Ishikawa (cell line): ENCODE data around the gene NHS.

Source experiments
- CEBPB ChIP-seq: IDR thresholded peaks from 2 replicates; pipeline ENCODE4 v1.6.1; 2012
- CREB1 ChIP-seq: IDR thresholded peaks from 2 replicates; pipeline ENCODE4 v1.6.1; 2012; ENCODE audit warnings: low read depth
- EGR1 ChIP-seq: IDR thresholded peaks from 2 replicates; pipeline ENCODE4 v1.6.1; 2012
- EP300 ChIP-seq: IDR thresholded peaks from 2 replicates; pipeline ENCODE4 v1.6.1; 2012; ENCODE audit warnings: borderline replicate concordance
- FOXM1 ChIP-seq: IDR thresholded peaks from 2 replicates; pipeline ENCODE4 v1.6.1; 2012; ENCODE audit warnings: low read depth, borderline replicate concordance
- RAD21 ChIP-seq: IDR thresholded peaks from 2 replicates; pipeline ENCODE4 v1.6.1; 2012; ENCODE audit warnings: low read depth
- TAF1 ChIP-seq: IDR thresholded peaks from 2 replicates; pipeline ENCODE4 v1.6.1; 2012; ENCODE audit warnings: low read depth, mild to moderate bottlenecking
- TCF12 ChIP-seq: IDR thresholded peaks from 2 replicates; pipeline ENCODE4 v1.6.1; 2012; ENCODE audit warnings: low read depth
- TEAD4 ChIP-seq: IDR thresholded peaks from 2 replicates; pipeline ENCODE4 v1.6.1; 2012
- YY1 ChIP-seq: IDR thresholded peaks from 2 replicates; pipeline ENCODE4 v1.6.1; 2012; ENCODE audit warnings: low read depth
- ZBTB7A ChIP-seq: IDR thresholded peaks from 2 replicates; pipeline ENCODE4 v1.6.1; 2012; ENCODE audit warnings: low read depth
- TF ChIP-seq, protein P1 (sequence below): IDR thresholded peaks from 2 replicates; pipeline ENCODE4 v1.6.1; 2012
- TF ChIP-seq, protein P2 (sequence below): IDR thresholded peaks from 2 replicates; pipeline ENCODE4 v1.6.1; 2012; ENCODE audit warnings: low read depth, mild to moderate bottlenecking

DNA sequence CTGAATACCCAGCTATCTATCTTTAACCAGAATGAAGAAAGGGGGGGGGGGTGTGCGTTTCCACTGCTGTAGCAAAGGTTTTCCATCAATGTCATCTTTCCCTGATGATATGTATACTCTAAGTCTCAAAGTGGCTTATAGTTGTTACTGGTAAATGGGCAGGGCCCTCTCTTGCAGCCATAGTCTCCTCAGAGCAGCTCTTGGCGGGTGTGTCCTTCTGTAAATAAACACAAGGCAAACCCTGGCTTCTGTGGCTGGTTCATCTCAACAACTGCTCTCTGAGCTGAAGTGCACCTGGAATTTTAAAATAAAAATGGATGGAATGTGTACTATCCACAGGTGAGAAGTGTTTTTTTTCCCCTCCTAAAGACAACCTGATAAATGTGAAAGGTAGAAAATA lies 304.8 kb downstream of the NHS start:
- TF ChIP-seq TAF1: no peak
- no peak for TF ChIP-seq RAD21
- TF ChIP-seq, protein P1, sequence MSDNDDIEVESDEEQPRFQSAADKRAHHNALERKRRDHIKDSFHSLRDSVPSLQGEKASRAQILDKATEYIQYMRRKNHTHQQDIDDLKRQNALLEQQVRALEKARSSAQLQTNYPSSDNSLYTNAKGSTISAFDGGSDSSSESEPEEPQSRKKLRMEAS: no peak
- TF ChIP-seq TEAD4: no peak
- TF ChIP-seq CREB1: no peak
- no peak for TF ChIP-seq EP300
- TF ChIP-seq, protein P2, sequence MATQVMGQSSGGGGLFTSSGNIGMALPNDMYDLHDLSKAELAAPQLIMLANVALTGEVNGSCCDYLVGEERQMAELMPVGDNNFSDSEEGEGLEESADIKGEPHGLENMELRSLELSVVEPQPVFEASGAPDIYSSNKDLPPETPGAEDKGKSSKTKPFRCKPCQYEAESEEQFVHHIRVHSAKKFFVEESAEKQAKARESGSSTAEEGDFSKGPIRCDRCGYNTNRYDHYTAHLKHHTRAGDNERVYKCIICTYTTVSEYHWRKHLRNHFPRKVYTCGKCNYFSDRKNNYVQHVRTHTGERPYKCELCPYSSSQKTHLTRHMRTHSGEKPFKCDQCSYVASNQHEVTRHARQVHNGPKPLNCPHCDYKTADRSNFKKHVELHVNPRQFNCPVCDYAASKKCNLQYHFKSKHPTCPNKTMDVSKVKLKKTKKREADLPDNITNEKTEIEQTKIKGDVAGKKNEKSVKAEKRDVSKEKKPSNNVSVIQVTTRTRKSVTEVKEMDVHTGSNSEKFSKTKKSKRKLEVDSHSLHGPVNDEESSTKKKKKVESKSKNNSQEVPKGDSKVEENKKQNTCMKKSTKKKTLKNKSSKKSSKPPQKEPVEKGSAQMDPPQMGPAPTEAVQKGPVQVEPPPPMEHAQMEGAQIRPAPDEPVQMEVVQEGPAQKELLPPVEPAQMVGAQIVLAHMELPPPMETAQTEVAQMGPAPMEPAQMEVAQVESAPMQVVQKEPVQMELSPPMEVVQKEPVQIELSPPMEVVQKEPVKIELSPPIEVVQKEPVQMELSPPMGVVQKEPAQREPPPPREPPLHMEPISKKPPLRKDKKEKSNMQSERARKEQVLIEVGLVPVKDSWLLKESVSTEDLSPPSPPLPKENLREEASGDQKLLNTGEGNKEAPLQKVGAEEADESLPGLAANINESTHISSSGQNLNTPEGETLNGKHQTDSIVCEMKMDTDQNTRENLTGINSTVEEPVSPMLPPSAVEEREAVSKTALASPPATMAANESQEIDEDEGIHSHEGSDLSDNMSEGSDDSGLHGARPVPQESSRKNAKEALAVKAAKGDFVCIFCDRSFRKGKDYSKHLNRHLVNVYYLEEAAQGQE: no peak
- no peak for TF ChIP-seq YY1
- TF ChIP-seq EGR1: no peak
- TF ChIP-seq FOXM1: no peak
- TF ChIP-seq ZBTB7A: no peak
- TF ChIP-seq TCF12: no peak
- TF ChIP-seq CEBPB: no peak
